MCF 10A (cell line): ENCODE data around the gene ALOX5. TPM values are rescaled to one million over a fixed set of nuclear protein-coding genes. Genes with fewer than 3 reads are reported as not detected.

Experiments used
- BruUV-seq: library from RNA; stranded (reverse); fragments of 400-500 nt; replicated peaks from 2 replicates; lab custom pipeline; 2021; lab: Mats Ljungman, UMichigan
- CTCF ChIA-PET: fragments of 300-600 bp; sonication (Branson Sonifier 250); formaldehyde crosslinking; extraction: SDS; loops from one replicate; lab custom pipeline; 2021; ENCODE audit warnings: antibody characterized with exemption, inconsistent platforms; lab: Yijun Ruan, JAX
- POLR2A ChIA-PET: fragments of 300-600, 350-650 bp; sonication (Branson Sonifier 250); formaldehyde crosslinking; extraction: SDS; loops from one replicate; lab custom pipeline; 2020; ENCODE audit warnings: antibody characterized with exemption, inconsistent platforms; lab: Yijun Ruan, JAX
- DNase-seq: peaks from one replicate; pipeline ENCODE4 v3.0.0-alpha.2; 2018; ENCODE audit not compliant: unreplicated experiment
- H3K27ac Mint-ChIP-seq: one replicate; pipeline ENCODE4 v1.8.0; 2022; ENCODE audit warnings: mild to moderate bottlenecking, low read depth, mixed read lengths; ENCODE audit not compliant: unreplicated experiment
- H3K27me3 Mint-ChIP-seq: one replicate; pipeline ENCODE4 v1.8.0; 2022; ENCODE audit warnings: mixed read lengths; ENCODE audit not compliant: insufficient read depth, unreplicated experiment
- H3K36me3 Mint-ChIP-seq: one replicate; pipeline ENCODE4 v1.8.0; 2022; ENCODE audit warnings: mild to moderate bottlenecking, moderate library complexity, mixed read lengths; ENCODE audit not compliant: insufficient read depth, unreplicated experiment
- H3K4me1 Mint-ChIP-seq: one replicate; pipeline ENCODE4 v1.8.0; 2022; ENCODE audit warnings: mixed read lengths; ENCODE audit not compliant: insufficient read depth, unreplicated experiment
- H3K4me3 Mint-ChIP-seq: one replicate; pipeline ENCODE4 v1.8.0; 2022; ENCODE audit warnings: mild to moderate bottlenecking, moderate library complexity, mixed read lengths; ENCODE audit not compliant: unreplicated experiment
- H3K9me3 Mint-ChIP-seq: one replicate; pipeline ENCODE4 v1.8.0; 2022; ENCODE audit warnings: mixed read lengths; ENCODE audit not compliant: unreplicated experiment
- intact Hi-C: fragments of 100-400 bp; cut with micrococcal nuclease; formaldehyde crosslinking; loops from 2 replicates; pipeline ENCODE4 v1.14.1; 2022
- total RNA-seq: library from RNA; stranded (reverse); gene quantifications from 2 replicates; pipeline ENCODE4 v1.2.3, GENCODE V29; 2022
- TF ChIP-seq, protein P1 (sequence below): fragments of 200-600 bp; IDR thresholded peaks from one replicate; pipeline ENCODE4 v1.8.0; 2022; ENCODE audit warnings: antibody characterized with exemption, mild to moderate bottlenecking; ENCODE audit not compliant: unreplicated experiment

The ALOX5 gene
- total RNA-seq, 1 experiment from 2014 or later: not detected

DNA sequence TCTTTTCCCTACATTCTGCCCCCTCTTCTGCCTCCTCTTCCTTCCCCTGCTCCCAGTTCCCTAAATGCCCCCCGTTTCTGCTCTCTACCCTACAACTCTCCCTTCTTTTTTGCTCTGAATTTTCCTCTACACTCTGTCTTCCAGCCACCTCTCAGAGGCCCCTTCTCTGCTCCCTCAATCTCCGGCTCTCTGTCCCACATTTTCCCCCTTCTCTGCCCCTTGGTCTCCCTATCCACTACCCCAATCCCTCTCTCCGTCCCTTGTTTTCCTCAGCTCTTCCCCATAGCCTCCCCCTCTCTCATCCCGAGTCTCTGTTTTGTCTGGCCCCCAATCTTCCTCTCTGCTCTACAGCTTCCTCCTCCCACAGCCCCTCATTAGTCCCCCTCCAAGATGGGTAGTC, 3.3 kb downstream of the ALOX5 start:
- intact Hi-C loops: no loop called here
- Mint-ChIP-seq H3K9me3 (no peaks in the 10 kb centered on the region), H3K27ac (no peak overlapping the region), H3K36me3 (no peaks in the 10 kb centered on the region), H3K4me3 (no peak overlapping the region), H3K4me1 (no peaks in the 10 kb centered on the region), H3K27me3 (peaks cover 34% of the 10 kb centered on the region)
- POLR2A ChIA-PET: no interaction called here
- DNase-seq: no peak
- no TSS peak for BruUV-seq
- TF ChIP-seq, protein P1, sequence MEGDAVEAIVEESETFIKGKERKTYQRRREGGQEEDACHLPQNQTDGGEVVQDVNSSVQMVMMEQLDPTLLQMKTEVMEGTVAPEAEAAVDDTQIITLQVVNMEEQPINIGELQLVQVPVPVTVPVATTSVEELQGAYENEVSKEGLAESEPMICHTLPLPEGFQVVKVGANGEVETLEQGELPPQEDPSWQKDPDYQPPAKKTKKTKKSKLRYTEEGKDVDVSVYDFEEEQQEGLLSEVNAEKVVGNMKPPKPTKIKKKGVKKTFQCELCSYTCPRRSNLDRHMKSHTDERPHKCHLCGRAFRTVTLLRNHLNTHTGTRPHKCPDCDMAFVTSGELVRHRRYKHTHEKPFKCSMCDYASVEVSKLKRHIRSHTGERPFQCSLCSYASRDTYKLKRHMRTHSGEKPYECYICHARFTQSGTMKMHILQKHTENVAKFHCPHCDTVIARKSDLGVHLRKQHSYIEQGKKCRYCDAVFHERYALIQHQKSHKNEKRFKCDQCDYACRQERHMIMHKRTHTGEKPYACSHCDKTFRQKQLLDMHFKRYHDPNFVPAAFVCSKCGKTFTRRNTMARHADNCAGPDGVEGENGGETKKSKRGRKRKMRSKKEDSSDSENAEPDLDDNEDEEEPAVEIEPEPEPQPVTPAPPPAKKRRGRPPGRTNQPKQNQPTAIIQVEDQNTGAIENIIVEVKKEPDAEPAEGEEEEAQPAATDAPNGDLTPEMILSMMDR: no peak
- CTCF ChIA-PET: no interaction called here

DNA sequence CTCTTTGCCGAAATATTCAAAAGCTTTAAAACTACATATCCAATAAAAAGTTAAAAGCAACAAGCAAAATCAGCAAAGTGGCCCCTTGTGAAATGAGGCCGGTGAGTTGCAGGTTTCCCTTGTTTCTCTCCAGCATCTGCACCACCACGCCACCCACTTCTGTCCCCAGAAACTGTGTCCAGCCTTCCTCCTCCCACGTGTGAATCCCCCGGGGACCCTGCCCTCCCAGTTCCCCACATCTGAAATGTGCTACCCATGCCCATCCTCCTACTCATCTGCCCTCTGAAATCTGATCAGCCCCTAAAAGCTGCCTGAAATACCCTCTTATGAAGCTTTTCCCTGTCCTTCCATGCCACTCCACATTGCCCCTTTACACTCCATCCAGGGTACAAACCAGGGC, 3.8 kb downstream of the ALOX5 start:
- no peak for DNase-seq
- TF ChIP-seq, protein P1: no peak
- no peaks in the 10 kb centered on the region for H3K4me1 Mint-ChIP-seq
- no peaks in the 10 kb centered on the region for H3K9me3 Mint-ChIP-seq
- no peak overlapping the region for H3K27ac Mint-ChIP-seq
- intact Hi-C loops: no loop called here
- BruUV-seq: no TSS peak
- H3K36me3 Mint-ChIP-seq: no peaks in the 10 kb centered on the region
- POLR2A ChIA-PET: no interaction called here
- H3K27me3 Mint-ChIP-seq: peaks cover 29% of the 10 kb centered on the region
- CTCF ChIA-PET: no interaction called here
- H3K4me3 Mint-ChIP-seq: no peak overlapping the region

DNA sequence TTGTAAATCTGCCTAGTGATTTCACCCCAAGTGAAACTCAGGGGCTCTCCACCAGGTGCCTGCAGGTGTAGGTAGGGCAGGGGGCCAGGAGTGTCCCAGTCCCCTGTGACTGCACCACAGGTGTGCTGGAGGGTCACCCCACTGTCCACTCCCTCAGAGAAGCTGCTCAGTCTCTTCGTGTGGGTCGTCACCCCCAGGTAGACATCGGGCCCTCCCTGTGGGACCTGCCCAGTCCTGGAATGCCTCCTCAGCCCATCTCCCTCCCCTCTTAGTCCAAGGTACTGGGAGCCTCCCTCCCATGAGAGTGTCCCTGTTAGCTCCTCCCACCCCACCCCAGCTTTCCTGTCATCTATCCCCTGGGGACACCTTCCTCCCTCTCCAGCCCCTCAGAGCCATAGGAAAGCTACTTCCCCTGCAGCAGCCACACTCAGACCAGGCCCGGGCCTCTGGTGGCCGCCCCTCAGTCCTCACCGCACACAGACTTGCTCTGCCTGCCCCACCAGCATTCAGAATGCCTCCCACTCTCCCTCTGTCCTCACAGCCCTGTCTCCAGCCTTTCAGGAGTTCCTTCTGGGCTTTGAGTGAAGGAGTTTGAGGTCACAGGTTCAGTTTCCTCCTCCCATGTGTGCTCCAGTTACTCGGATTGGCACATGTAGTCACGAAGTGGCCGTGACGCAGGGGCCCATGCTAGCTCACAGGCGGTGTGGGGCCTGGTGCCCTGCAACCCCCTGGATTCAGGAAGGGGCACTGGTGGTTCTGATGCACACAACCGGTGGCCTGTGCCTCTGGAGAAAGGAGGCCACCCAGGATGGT, 5.1 kb downstream of the ALOX5 start:
- POLR2A ChIA-PET: no interaction called here
- CTCF ChIA-PET: interaction anchor here (0.7 kb wide), 1 partner anchor 36 kb away, joined by 3 read pairs; no protein-coding TSS in a partner anchor
- Mint-ChIP-seq H3K9me3 (no peaks in the 10 kb centered on the region), H3K36me3 (no peaks in the 10 kb centered on the region), H3K27me3 (peaks cover 16% of the 10 kb centered on the region), H3K4me3 (no peak overlapping the region), H3K4me1 (no peaks in the 10 kb centered on the region), H3K27ac (no peak overlapping the region)
- no TSS peak for BruUV-seq
- intact Hi-C loops: no loop called here
- TF ChIP-seq, protein P1: no peak
- DNase-seq: no peak

DNA sequence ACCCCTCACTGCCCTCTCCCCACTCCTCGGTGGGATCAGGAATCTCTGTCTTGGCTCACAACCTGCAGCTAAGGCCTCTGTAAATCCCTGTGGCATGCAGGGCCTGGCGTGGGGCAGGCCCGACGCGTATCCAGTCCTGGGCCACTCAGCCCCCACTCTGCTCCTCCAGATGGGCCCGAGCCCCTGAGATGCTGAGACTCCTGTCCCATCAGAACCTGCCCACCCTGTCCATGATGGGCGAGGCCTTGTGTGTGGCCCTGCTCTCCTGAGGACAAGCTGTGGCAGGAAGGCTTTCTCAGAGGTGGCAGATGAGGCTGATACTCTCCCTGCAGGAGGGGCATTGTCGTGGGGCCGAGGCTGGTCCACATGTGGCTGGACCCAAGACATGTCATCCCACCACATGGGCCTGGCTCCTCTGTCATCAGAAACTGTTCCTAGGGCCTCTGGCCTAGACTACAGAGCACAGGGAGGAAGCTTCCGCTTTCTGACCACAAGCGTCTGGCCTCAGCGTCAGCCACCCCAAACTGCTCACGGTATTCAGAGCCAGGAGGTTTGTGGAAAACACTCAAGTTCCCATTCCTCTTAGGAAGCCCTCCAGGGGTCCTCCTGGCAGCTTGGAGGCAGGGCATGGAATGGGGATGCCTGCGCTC, 6.0 kb downstream of the ALOX5 start:
- BruUV-seq: no TSS peak
- Mint-ChIP-seq H3K4me1 (no peaks in the 10 kb centered on the region), H3K27ac (no peak overlapping the region), H3K36me3 (no peaks in the 10 kb centered on the region), H3K9me3 (no peaks in the 10 kb centered on the region), H3K4me3 (no peak overlapping the region), H3K27me3 (peaks cover 14% of the 10 kb centered on the region)
- CTCF ChIA-PET: interaction anchor here (0.7 kb wide), 1 partner anchor 96 kb away, joined by 4 read pairs; no protein-coding TSS in a partner anchor
- POLR2A ChIA-PET: no interaction called here
- intact Hi-C loops: no loop called here
- DNase-seq: no peak
- TF ChIP-seq, protein P1: no peak
